GM19372 (cell line): ENCODE data around the gene MMD2.
"Not testable (repeated sequence)": the region's sequence is repeated elsewhere in the genome, so short reads cannot be mapped to it uniquely, and the experiment has no call there.

Source experiments
- ATAC-seq: cut with Tn5 transposase; IDR thresholded peaks from one replicate; pipeline ENCODE4 v1.9.1; 2021; ENCODE audit warnings: mild to moderate bottlenecking, low read depth, moderate library complexity; ENCODE audit not compliant: unreplicated experiment

The MMD2 gene

GRCh38 chr7:4958477-4959301 is at the start of gene MMD2:
Gene MMD2, minus strand, starts transcription at chr7:4959187. Its CDS starts 170 bp downstream, at chr7:4959017.
- ATAC-seq = no peak

GRCh38 chr7:5005066-5005465 is 46.1 kb upstream of the MMD2 start:
- ATAC-seq = no peak

GRCh38 chr7:5001911-5002310 is 42.9 kb upstream of the MMD2 start:
- no peak for ATAC-seq

- ATAC-seq = no peak
These were observed 42.0 kb upstream of the MMD2 start for GRCh38 chr7:5001003-5001402.

- no peak for ATAC-seq
These were observed 40.5 kb upstream of the MMD2 start for GRCh38 chr7:4999369-4999950.

GRCh38 chr7:4998910-4999309 is 39.9 kb upstream of the MMD2 start:
- no peak for ATAC-seq

- no peak for ATAC-seq
These were observed 39.3 kb upstream of the MMD2 start for GRCh38 chr7:4998244-4998643.

GRCh38 chr7:4996696-4997222 is 37.8 kb upstream of the MMD2 start:
- no peak for ATAC-seq

- ATAC-seq = no peak
These were observed 36.5 kb upstream of the MMD2 start for GRCh38 chr7:4995429-4995969.

GRCh38 chr7:4993471-4993870 is 34.5 kb upstream of the MMD2 start:
- no peak for ATAC-seq

- ATAC-seq = not testable (repeated sequence)
These were observed 23.8 kb upstream of the MMD2 start for GRCh38 chr7:4982741-4983140.

- ATAC-seq = not testable (repeated sequence)
These were observed 22.4 kb upstream of the MMD2 start for GRCh38 chr7:4981295-4981890.

- ATAC-seq = not testable (repeated sequence)
These were observed 16.6 kb upstream of the MMD2 start for GRCh38 chr7:4975626-4976025.

- ATAC-seq = peak; percentile 93
These were observed 14.8 kb upstream of the MMD2 start for GRCh38 chr7:4973728-4974198.

- ATAC-seq = not testable (repeated sequence)
These were observed 13.5 kb upstream of the MMD2 start for GRCh38 chr7:4972446-4972845.

- ATAC-seq = no peak
These were observed 6.5 kb upstream of the MMD2 start for GRCh38 chr7:4965295-4966022.

- ATAC-seq = no peak
These were observed 5.5 kb upstream of the MMD2 start for GRCh38 chr7:4964506-4964905.

- no peak for ATAC-seq
These were observed 4.1 kb upstream of the MMD2 start for GRCh38 chr7:4962872-4963775.

- ATAC-seq = no peak
These were observed 1.4 kb upstream of the MMD2 start for GRCh38 chr7:4960363-4960762.
